DMS153 treated with DMSO at 0.1 percent for 48 hours (cell line): ENCODE measurements around the gene ZNF837.
"Not testable (repeated sequence)": the region's sequence is repeated elsewhere in the genome, so short reads cannot be mapped to it uniquely, and the experiment has no call there.

Experiments
- DNase-seq: peaks from one replicate; lab custom pipeline; 2025; ENCODE audit not compliant: unreplicated experiment; lab: John Stamatoyannopoulos, UW

The ZNF837 gene

DNA sequence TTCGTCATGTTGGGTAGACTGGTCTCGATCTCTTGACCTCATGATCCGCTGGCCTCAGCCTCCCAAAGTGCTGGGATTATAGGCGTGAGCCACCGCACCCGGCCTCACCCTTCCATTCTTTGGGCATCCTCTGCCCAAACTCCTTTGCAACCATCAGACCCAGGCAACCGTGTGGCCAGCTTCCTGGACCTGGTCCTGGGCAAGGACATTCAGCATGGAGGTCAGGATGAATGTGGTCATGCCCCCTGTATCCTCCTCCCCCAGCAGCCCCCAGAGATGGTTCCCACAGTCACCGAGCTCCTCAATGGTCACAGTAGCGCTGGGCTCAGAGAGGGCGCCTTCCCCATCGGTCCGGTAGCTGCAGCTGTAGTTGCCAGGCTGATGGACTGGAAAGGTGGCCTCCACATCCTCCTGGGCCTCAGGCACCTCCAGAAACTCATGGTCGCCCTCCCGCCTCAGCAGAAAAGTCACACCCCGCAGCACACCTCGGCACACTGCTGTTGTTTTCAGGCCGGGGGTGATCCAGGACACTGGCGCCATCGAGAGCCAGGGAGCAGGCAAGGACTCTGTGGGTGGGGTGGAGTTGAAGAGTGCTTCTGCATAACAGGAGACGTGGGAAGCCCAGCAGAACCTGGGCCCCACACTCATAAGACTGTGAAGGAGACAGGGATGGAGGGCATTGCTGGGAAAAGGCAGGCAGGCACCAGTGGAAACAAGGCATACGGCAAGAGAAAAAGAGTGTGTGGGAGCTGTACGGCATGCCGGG lies 28.7 kb downstream of the ZNF837 start:
- no peak for DNase-seq

GRCh38 chr19:58351558-58351878 lies 29.3 kb downstream of the ZNF837 start:
- no peak for DNase-seq

GRCh38 chr19:58350871-58351557 lies 29.8 kb downstream of the ZNF837 start:
- no peak for DNase-seq

DNA sequence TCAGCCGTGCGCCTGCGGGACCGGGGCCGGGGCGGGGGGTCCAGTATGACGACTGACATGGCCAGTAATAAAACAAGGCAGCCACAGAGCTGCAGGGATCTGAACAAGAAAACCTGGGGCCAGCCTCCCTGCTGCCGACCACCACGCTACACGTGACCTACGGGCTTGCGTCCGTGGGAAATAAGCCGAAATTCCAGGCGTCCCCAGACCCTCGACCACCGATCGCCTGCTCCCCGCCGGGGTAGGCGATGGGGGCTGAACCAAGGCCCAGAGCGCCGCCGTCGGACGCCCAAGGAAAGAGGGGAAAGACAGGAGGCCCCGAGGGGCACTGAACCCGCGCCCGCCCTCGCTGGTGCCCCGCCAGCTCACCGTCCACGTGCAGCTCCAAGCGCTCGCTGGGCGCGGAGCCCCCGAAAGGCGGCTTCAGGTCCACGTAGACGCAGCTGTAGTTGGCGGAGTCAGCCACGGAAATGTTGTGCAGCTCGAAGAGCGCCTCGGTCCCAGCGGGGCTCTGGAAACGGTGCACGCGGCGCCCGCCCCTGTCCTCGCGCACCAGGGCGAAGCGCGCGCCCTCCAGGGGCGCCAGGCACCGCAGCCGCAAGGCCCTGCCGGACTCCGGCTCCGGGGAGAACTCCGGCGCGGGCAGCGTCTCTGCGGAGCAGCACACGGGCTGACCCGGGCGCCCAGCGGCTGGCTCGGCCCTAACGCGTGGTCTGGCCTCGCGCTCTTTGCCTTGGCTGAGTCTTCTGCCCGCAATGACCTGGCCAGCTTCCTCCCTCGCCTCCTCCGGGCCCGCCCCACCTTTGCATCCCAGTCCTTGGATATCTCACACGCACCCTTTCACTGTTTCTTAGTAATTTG lies 30.6 kb downstream of the ZNF837 start:
- DNase-seq: no peak

- DNase-seq: no peak
Measured at GRCh38 chr19:58349590-58349989, 31.2 kb downstream of the ZNF837 start.

DNA sequence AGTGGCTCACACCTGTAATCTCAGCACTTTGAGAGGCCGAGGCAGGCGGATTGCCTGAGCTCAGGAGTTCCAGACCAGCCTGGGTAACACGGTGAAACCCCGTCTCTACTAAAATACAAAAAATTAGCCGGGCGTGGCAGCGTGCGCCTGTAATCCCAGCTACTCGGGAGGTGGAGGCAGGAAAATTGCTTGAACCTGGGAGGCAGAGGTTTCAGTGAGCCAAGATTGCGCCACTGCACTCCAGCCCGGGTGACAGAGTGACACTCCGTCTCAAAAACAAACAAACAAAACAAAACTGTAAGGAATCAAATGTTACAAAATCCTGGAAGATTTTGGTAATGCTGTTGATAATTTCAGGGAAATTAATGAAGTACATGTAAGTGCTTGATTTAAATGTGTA lies 32.8 kb downstream of the ZNF837 start:
- not testable (repeated sequence) for DNase-seq

DNA sequence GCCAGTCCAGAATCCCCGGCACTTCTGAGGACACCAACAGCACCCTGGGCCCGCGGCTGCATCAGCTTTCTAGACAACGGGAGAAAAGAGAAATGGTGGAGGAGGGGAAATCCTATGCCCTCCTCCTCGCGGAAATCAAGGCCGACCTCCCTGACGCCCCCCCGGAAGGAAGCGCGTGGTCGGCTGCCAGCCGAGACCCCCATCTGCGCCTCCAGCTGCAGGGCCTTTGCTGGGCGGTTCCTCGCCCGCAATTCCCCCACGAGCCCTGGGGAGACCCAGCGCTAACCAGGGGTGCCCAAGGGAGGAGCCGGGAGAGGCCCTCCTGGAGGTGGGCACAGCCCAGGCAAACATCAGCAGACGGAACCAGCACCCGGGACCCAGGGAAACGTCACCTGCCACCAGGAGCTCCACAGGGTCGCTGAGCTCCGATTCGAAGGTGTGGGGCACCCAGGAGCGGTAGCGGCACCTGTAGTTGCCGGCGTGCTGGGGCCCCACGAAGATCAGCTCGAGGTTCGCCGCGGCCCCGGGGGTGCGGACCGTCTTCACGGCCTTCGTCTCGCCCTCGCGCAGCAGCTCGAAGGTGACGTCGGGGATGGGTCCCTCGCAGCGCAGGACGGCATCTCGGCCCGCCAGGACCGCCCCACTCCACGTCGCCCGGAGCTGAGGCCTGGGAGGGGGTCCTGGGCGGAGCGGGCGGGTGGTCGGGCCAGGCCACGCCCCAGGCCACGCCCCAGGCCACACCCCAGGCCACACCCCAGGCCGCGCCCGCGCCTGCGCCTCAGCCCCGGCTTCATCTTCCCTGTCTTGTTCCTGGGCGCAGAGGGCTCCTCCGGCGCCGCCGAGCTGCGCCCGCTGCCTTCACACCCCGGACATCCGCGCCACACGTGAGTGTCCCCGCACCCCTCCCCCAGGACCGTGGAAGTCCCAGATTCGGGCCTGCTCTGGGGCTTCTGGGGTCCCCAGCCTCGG lies 33.6 kb downstream of the ZNF837 start:
- peak; percentile 22 for DNase-seq

DNA sequence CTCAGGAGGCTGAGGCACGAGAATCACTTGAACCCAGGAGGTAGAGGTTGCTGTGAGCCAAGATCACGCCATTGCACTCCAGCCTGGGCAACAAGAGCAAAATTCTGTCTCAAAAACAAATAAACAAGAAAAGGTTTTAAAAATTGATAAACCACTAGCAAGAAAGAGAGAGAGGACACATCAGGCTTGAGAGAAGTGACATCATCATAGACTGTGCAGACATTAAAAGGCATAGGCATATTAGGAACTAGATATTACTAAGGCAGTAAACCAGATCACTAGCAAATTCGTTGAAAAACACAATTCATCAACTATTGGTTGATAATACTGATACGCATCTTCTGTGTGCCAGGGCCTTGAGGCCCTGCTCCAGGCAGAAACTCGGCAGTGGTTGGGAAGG lies 35.3 kb downstream of the ZNF837 start:
- no peak for DNase-seq

GRCh38 chr19:58338825-58339558 lies 41.8 kb downstream of the ZNF837 start:
- DNase-seq: no peak

- no peak for DNase-seq
Measured at GRCh38 chr19:58338336-58338735, 42.5 kb downstream of the ZNF837 start.

- DNase-seq: no peak
Measured at GRCh38 chr19:58336820-58337219, 44.0 kb downstream of the ZNF837 start.

DNA sequence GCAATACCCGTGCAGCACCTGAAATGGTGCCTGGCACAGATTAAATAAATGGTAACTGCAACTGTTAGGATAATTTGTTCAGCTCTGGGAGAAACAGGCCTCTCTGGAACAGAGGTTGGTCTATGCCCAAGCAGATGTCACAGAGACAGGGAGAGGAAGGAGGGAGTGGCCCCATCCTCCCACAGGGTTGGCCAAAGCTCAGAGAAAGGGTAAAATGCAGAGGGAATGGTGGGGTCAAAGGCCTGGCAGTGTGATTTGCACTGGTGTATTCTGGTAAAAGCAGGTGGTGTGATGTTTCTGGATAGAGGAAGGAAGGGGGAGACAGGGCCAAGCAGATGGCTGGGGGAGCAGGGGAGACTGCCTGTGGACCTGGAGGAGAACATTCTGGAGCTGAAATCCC lies 44.6 kb downstream of the ZNF837 start:
- DNase-seq: no peak

DNA sequence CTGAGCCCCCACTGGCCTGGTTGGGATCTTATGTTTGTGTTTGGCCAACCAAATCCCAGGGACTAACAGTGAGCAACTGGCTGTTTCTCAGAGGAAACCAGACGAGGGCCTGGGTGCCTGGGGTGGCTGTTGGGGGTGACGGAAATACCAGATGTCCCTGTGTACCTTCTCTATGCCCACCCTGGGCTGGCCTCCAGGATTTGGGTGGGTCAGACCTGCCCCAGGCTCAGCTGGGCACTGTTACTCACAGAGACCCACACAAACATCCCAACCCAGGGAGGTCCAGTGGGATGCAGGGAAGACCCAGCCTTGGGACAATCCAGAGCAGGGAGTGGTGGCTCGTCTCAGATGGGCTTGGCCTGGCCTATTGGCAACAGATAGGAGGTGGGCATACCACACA lies 45.2 kb downstream of the ZNF837 start:
- no peak for DNase-seq

DNA sequence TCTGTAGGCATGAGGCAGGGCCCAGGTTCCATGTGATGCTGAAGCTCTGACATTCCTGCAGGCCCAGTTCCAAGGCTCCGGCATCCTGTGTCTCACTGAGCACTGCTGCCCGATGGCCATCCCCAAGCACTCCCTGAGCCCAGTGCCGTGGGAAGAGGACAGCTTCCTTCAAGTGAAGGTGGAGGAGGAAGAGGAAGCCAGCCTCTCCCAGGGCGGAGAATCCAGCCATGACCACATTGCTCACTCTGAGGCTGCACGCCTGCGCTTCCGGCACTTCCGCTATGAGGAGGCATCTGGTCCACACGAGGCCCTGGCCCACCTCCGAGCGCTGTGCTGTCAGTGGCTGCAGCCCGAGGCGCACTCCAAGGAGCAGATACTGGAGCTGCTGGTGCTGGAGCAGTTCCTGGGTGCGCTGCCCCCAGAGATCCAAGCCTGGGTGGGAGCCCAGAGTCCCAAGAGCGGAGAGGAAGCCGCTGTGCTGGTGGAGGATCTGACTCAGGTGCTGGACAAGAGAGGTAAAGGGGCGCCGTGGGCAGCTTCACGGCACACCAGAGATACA lies 46.1 kb downstream of the ZNF837 start:
- no peak for DNase-seq

GRCh38 chr19:58332697-58333096 lies 48.1 kb downstream of the ZNF837 start:
- no peak for DNase-seq

- no peak for DNase-seq
Measured at GRCh38 chr19:58330458-58330857, 50.4 kb downstream of the ZNF837 start.

DNA sequence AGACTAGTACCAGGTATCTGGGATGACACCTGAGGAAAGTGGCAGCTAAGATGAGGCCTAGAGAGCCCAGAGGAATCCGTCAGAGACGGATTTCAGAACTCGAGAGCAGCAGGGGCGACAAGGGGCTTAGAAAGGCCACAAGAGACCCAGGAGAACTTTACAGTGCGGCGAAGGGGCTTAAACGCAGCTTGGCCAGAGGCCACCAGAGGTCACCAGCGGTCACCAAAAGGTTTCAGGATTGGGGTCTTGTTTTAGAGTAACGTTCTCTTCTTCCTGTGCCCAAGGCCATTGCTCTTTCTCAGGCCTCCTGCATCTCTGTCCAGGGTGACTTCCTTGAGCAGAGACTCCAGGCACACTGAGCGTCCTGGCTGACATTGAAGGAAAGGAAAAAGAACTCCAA lies 51.8 kb downstream of the ZNF837 start:
- DNase-seq: no peak

DNA sequence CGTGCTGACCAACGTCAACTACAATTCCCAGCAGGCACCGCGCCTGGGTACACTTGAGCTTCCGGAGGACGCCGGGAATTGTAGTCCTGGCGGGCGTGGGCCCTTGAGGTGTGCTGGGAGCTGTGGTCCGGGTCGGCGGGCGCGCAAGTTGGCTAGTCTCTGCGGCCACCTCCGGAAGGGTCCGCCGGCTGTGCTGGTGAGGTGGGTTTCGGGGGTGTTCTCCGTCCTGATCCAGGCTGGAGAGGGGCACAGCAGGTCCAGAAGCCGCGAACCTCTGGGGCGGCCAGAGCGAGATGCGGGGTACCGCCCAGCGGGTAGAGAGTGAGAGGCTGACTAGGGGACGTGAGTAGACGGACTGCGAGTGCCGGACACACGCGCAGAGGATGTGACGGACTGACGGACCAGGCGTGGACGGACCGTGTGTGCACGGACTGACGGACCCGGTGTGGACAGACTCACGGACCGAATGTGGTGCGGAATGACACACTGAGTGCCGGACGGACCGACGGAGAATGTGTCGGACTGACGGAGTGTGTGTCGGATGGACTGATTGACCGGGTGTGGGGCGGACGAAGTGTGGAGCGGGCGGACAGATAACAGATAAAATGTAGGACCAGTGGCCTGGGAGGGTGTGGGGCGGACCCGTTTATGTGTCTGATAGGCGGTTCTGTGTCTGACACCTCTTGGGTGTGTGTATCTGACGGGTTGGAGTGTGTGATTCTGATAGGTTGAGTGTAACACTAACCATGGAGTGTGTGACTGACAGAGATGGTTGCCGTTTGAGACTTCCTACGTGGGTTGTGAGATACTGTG lies 53.7 kb downstream of the ZNF837 start, which contains the start of gene ZSCAN22:
Gene ZSCAN22 (plus strand): TSS at position 81 of the 813 bp plus-strand sequence. CDS start 7,809 bp downstream, outside the sequence.
- DNase-seq: peak; percentile 90

DNA sequence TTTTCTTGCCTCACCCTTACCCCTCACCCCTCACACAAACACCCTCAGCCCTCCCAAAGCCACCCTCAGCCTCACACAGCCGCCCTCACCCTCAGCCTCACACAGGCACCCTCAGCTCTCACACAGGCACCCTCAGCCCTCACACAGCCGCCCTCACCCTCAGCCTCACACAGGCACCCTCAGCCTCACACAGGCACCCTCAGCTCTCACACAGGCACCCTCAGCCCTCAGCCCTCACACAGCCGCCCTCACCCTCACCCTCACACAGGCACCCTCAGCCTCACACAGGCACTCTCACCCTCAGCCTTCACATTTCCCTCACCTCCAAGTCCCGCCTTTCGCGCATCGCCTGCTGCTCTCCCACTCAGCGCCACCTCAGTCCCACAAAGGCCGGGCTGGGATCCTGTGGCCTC lies 54.3 kb downstream of the ZNF837 start:
- DNase-seq: no peak
